ENCODE data around the gene ANKK1.

Gene ANKK1

GRCh38 chr11:113365895-113366294 lies 21.7 kb upstream of the ANKK1 start:
- Histone ChIP-seq H3K4me2 (no peak overlapping the region), H3K79me2 (ENCODE audit: insufficient read depth, low read depth) (no peaks in the 10 kb centered on the region), H2AFZ (ENCODE audit: low read depth) (no peak overlapping the region), H3K27me3 (ENCODE audit: insufficient read depth, low read depth) (no peaks in the 10 kb centered on the region), H4K20me1 (ENCODE audit: insufficient read depth) (no peaks in the 10 kb centered on the region), H3K27ac (no peak overlapping the region), H3K9ac (no peak overlapping the region), H3K4me3 (IDR thresholded peaks at IDR 0.05; ENCODE audit: insufficient read depth, low read depth, low read length) (no peak overlapping the region), H3K4me1 (ENCODE audit: low read depth, poor library complexity, severe bottlenecking) (peaks cover 42% of the 10 kb centered on the region), H3K36me3 (ENCODE audit: insufficient read depth) (no peaks in the 10 kb centered on the region)
- no peak for TF ChIP-seq CTCF (conservative IDR thresholded peaks at IDR 0.05; ENCODE audit: low read depth, low read length)

- H3K27me3 ChIP-seq (ENCODE audit: insufficient read depth, low read depth): no peaks in the 10 kb centered on the region
- no peak overlapping the region for H3K4me2 ChIP-seq
- H3K36me3 ChIP-seq (ENCODE audit: insufficient read depth): no peaks in the 10 kb centered on the region
- H4K20me1 ChIP-seq (ENCODE audit: insufficient read depth): no peaks in the 10 kb centered on the region
- peaks cover 18% of the 10 kb centered on the region for H3K4me1 ChIP-seq (ENCODE audit: low read depth, poor library complexity, severe bottlenecking)
- no peak overlapping the region for H3K9ac ChIP-seq
- no peaks in the 10 kb centered on the region for H3K79me2 ChIP-seq (ENCODE audit: insufficient read depth, low read depth)
- no peak overlapping the region for H3K27ac ChIP-seq
- no peak overlapping the region for H3K4me3 ChIP-seq (IDR thresholded peaks at IDR 0.05; ENCODE audit: insufficient read depth, low read depth, low read length)
- TF ChIP-seq CTCF (conservative IDR thresholded peaks at IDR 0.05; ENCODE audit: low read depth, low read length): no peak
- H2AFZ ChIP-seq (ENCODE audit: low read depth): no peak overlapping the region
Measured at GRCh38 chr11:113369411-113369810, 18.2 kb upstream of the ANKK1 start.

GRCh38 chr11:113370634-113371033 lies 16.9 kb upstream of the ANKK1 start:
- Histone ChIP-seq H3K9ac (no peak overlapping the region), H2AFZ (ENCODE audit: low read depth) (no peak overlapping the region), H3K79me2 (ENCODE audit: insufficient read depth, low read depth) (no peaks in the 10 kb centered on the region), H3K4me1 (ENCODE audit: low read depth, poor library complexity, severe bottlenecking) (peaks cover 6% of the 10 kb centered on the region), H3K36me3 (ENCODE audit: insufficient read depth) (no peaks in the 10 kb centered on the region), H3K4me3 (IDR thresholded peaks at IDR 0.05; ENCODE audit: insufficient read depth, low read depth, low read length) (no peak overlapping the region), H4K20me1 (ENCODE audit: insufficient read depth) (no peaks in the 10 kb centered on the region), H3K27me3 (ENCODE audit: insufficient read depth, low read depth) (no peaks in the 10 kb centered on the region), H3K27ac (no peak overlapping the region), H3K4me2 (no peak overlapping the region)
- no peak for TF ChIP-seq CTCF (conservative IDR thresholded peaks at IDR 0.05; ENCODE audit: low read depth, low read length)

GRCh38 chr11:113372309-113372708 lies 15.3 kb upstream of the ANKK1 start:
- H3K79me2 ChIP-seq (ENCODE audit: insufficient read depth, low read depth): no peaks in the 10 kb centered on the region
- H2AFZ ChIP-seq (ENCODE audit: low read depth): no peak overlapping the region
- no peak overlapping the region for H3K4me2 ChIP-seq
- no peaks in the 10 kb centered on the region for H4K20me1 ChIP-seq (ENCODE audit: insufficient read depth)
- no peak for TF ChIP-seq CTCF (conservative IDR thresholded peaks at IDR 0.05; ENCODE audit: low read depth, low read length)
- H3K4me3 ChIP-seq (IDR thresholded peaks at IDR 0.05; ENCODE audit: insufficient read depth, low read depth, low read length): no peak overlapping the region
- H3K27me3 ChIP-seq (ENCODE audit: insufficient read depth, low read depth): no peaks in the 10 kb centered on the region
- H3K27ac ChIP-seq: no peak overlapping the region
- no peak overlapping the region for H3K9ac ChIP-seq
- H3K36me3 ChIP-seq (ENCODE audit: insufficient read depth): no peaks in the 10 kb centered on the region
- H3K4me1 ChIP-seq (ENCODE audit: low read depth, poor library complexity, severe bottlenecking): no peaks in the 10 kb centered on the region

Measured in KMS-11 (cell line).